ENCODE results near the gene RNASE9.

The RNASE9 gene

DNA sequence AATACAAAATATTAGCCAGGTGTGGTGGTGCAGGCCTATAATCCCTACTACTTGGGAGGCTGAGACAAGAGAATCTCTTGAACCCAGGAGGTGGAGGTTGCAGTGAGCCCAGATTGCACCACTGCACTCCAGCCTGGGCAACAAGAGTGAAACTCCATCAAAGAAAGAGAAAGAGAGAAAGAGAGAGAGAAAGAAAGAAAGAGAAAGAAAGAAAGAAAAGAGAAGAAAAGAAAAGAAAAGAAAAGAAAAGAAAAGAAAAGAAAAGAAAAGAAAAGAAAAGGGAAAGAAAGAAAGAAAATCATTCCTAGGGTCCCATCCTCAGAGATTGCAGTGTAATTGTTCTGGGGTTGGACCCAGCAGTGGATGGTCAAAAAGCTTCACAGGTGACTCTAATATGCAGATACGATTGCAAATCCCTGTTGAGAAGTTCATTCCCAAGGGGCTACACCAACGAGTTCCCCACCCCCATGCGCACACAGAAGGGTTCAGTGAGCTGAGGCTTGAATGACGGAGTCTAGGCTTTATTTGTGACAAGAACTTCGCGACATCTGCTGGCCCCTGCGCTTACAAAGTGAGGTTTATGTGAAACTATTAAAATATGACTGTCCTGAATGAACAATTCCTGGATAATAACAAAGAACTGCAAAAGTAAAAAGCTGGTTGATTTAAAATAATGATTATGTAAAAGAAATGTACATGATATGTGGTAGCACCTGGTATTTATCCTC lies 47.7 kb upstream of the RNASE9 start:
- Histone ChIP-seq H3K27ac (replicated peaks; ENCODE audit: low read length) (no peak overlapping the region), H4K8ac (ENCODE audit: low read depth, low read length) (no peak overlapping the region), H3K4me2 (ENCODE audit: insufficient read depth, low read length, poor library complexity, severe bottlenecking) (no peak overlapping the region), H3K79me1 (ENCODE audit: low read depth, low read length) (no peaks in the 10 kb centered on the region), H3K9ac (ENCODE audit: low read depth, low read length, poor library complexity) (no peak overlapping the region), H2BK12ac (ENCODE audit: low read length) (no peak overlapping the region), H4K91ac (ENCODE audit: low read depth, low read length, poor library complexity) (no peak overlapping the region), H3K4me1 (ENCODE audit: control insufficient read depth in 2 of 2, insufficient read depth in 1 of 2, low read depth in 1 of 2, low read length in 2 of 2) (no peaks in the 10 kb centered on the region), H3K36me3 (replicated peaks in 1 of 2; ENCODE audit: control insufficient read depth in 2 of 2, insufficient read depth in 2 of 2, low read length in 2 of 2) (no peaks in the 10 kb centered on the region), H3K27me3 (ENCODE audit: control insufficient read depth in 3 of 3, insufficient read depth in 3 of 3, low read depth in 1 of 3, low read length in 3 of 3) (peaks cover 0 to 3% (median 3%) of the 10 kb centered on the region in 3 experiments), H2BK15ac (ENCODE audit: low read length) (no peak overlapping the region), H3K14ac (ENCODE audit: low read length) (no peak overlapping the region), H3K9me3 (replicated peaks in 1 of 2; ENCODE audit: control insufficient read depth in 2 of 2, insufficient read depth in 1 of 2, low read depth in 1 of 2, low read length in 2 of 2) (no peaks in the 10 kb centered on the region), H3K23ac (ENCODE audit: low read depth, low read length, poor library complexity) (no peak overlapping the region), H3K18ac (ENCODE audit: low read length) (no peak overlapping the region), H2BK120ac (ENCODE audit: low read depth, low read length) (no peak overlapping the region), H2AFZ (ENCODE audit: low read length) (no peak overlapping the region), H2AK5ac (ENCODE audit: low read depth, low read length) (no peak overlapping the region), H3K4me3 (ENCODE audit: low read length in 2 of 2) (no peak overlapping the region), H3K4ac (ENCODE audit: low read length) (no peak overlapping the region), H2BK5ac (ENCODE audit: low read length) (no peak overlapping the region)
- no CpG with 5 or more reads among the region's 7 CpGs for WGBS, 2 donors (ENCODE audit: extremely low coverage in 2 of 2, insufficient read length in 2 of 2, insufficient replicate concordance in 1 of 2)
- DNase-seq (ENCODE audit: low spot score), result no peak

DNA sequence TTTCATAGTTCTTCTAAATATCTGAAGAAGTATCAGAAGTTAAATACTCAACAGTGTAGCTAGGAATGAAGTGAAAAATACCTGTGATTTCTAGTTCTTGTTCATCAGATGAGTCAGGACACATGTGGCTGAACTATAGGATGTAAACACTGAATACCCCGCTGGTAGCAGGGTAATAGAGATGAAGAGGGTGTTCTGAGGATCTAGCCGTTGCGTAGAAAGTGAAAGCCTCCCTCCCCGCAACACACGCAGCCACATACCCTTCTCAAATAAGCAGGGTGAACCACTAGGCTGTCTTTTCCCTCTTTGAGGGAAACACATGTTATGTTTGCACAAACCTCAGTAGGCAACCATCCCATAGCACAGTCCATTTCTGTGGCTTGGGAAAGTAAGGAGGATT lies 46.8 kb upstream of the RNASE9 start:
- WGBS, 2 donors (ENCODE audit: extremely low coverage in 2 of 2, insufficient read length in 2 of 2, insufficient replicate concordance in 1 of 2), result no CpG with 5 or more reads among the region's 5 CpGs
- H3K27me3 ChIP-seq (ENCODE audit: control insufficient read depth in 3 of 3, insufficient read depth in 3 of 3, low read depth in 1 of 3, low read length in 3 of 3), result peaks cover 0 to 3% (median 3%) of the 10 kb centered on the region in 3 experiments

GRCh38 chr14:20606902-20607242 lies 46.0 kb upstream of the RNASE9 start:
- Histone ChIP-seq H4K8ac (ENCODE audit: low read depth, low read length) (no peak overlapping the region), H3K4me2 (ENCODE audit: insufficient read depth, low read length, poor library complexity, severe bottlenecking) (no peak overlapping the region), H3K4ac (ENCODE audit: low read length) (no peak overlapping the region), H3K4me3 (ENCODE audit: low read length in 2 of 2) (no peak overlapping the region), H2BK5ac (ENCODE audit: low read length) (no peak overlapping the region), H3K9me3 (replicated peaks in 1 of 2; ENCODE audit: control insufficient read depth in 2 of 2, insufficient read depth in 1 of 2, low read depth in 1 of 2, low read length in 2 of 2) (no peaks in the 10 kb centered on the region), H3K14ac (ENCODE audit: low read length) (no peak overlapping the region), H3K27me3 (ENCODE audit: control insufficient read depth in 3 of 3, insufficient read depth in 3 of 3, low read depth in 1 of 3, low read length in 3 of 3) (peaks cover 0 to 3% (median 3%) of the 10 kb centered on the region in 3 experiments), H3K27ac (replicated peaks; ENCODE audit: low read length) (no peak overlapping the region), H3K4me1 (ENCODE audit: control insufficient read depth in 2 of 2, insufficient read depth in 1 of 2, low read depth in 1 of 2, low read length in 2 of 2) (no peaks in the 10 kb centered on the region), H3K18ac (ENCODE audit: low read length) (no peak overlapping the region), H2BK120ac (ENCODE audit: low read depth, low read length) (no peak overlapping the region), H3K9ac (ENCODE audit: low read depth, low read length, poor library complexity) (no peak overlapping the region), H2AK5ac (ENCODE audit: low read depth, low read length) (no peak overlapping the region), H2BK12ac (ENCODE audit: low read length) (no peak overlapping the region), H2BK15ac (ENCODE audit: low read length) (no peak overlapping the region), H4K91ac (ENCODE audit: low read depth, low read length, poor library complexity) (no peak overlapping the region), H3K79me1 (ENCODE audit: low read depth, low read length) (no peaks in the 10 kb centered on the region), H2AFZ (ENCODE audit: low read length) (no peak overlapping the region), H3K23ac (ENCODE audit: low read depth, low read length, poor library complexity) (no peak overlapping the region), H3K36me3 (replicated peaks in 1 of 2; ENCODE audit: control insufficient read depth in 2 of 2, insufficient read depth in 2 of 2, low read length in 2 of 2) (no peaks in the 10 kb centered on the region)
- WGBS, 2 donors (ENCODE audit: extremely low coverage in 2 of 2, insufficient read length in 2 of 2, insufficient replicate concordance in 1 of 2), result no CpG with 5 or more reads among the region's 2 CpGs
- DNase-seq (ENCODE audit: low spot score), result no peak

More for the DNA sequence above, 46.8 kb upstream of the RNASE9 start:
- Histone ChIP-seq H3K14ac (ENCODE audit: low read length) (no peak overlapping the region), H2BK15ac (ENCODE audit: low read length) (no peak overlapping the region), H3K9me3 (replicated peaks in 1 of 2; ENCODE audit: control insufficient read depth in 2 of 2, insufficient read depth in 1 of 2, low read depth in 1 of 2, low read length in 2 of 2) (no peaks in the 10 kb centered on the region), H3K9ac (ENCODE audit: low read depth, low read length, poor library complexity) (no peak overlapping the region), H3K36me3 (replicated peaks in 1 of 2; ENCODE audit: control insufficient read depth in 2 of 2, insufficient read depth in 2 of 2, low read length in 2 of 2) (no peaks in the 10 kb centered on the region), H2AK5ac (ENCODE audit: low read depth, low read length) (no peak overlapping the region), H2BK12ac (ENCODE audit: low read length) (no peak overlapping the region), H3K27ac (replicated peaks; ENCODE audit: low read length) (no peak overlapping the region), H3K4me1 (ENCODE audit: control insufficient read depth in 2 of 2, insufficient read depth in 1 of 2, low read depth in 1 of 2, low read length in 2 of 2) (no peaks in the 10 kb centered on the region), H3K79me1 (ENCODE audit: low read depth, low read length) (no peaks in the 10 kb centered on the region), H3K18ac (ENCODE audit: low read length) (no peak overlapping the region), H3K4me2 (ENCODE audit: insufficient read depth, low read length, poor library complexity, severe bottlenecking) (no peak overlapping the region), H3K23ac (ENCODE audit: low read depth, low read length, poor library complexity) (no peak overlapping the region), H3K4ac (ENCODE audit: low read length) (no peak overlapping the region), H2AFZ (ENCODE audit: low read length) (no peak overlapping the region), H4K8ac (ENCODE audit: low read depth, low read length) (no peak overlapping the region), H4K91ac (ENCODE audit: low read depth, low read length, poor library complexity) (no peak overlapping the region), H2BK5ac (ENCODE audit: low read length) (no peak overlapping the region), H2BK120ac (ENCODE audit: low read depth, low read length) (no peak overlapping the region), H3K4me3 (ENCODE audit: low read length in 2 of 2) (no peak overlapping the region)
- no peak for DNase-seq (ENCODE audit: low spot score)

- Histone ChIP-seq H3K14ac (ENCODE audit: low read length) (no peak overlapping the region), H3K79me1 (ENCODE audit: low read depth, low read length) (no peaks in the 10 kb centered on the region), H3K23ac (ENCODE audit: low read depth, low read length, poor library complexity) (no peak overlapping the region), H3K4me2 (ENCODE audit: insufficient read depth, low read length, poor library complexity, severe bottlenecking) (peak overlapping the region; percentile 13), H2AK5ac (ENCODE audit: low read depth, low read length) (no peak overlapping the region), H3K9ac (ENCODE audit: low read depth, low read length, poor library complexity) (no peak overlapping the region), H3K9me3 (replicated peaks in 1 of 2; ENCODE audit: control insufficient read depth in 2 of 2, insufficient read depth in 1 of 2, low read depth in 1 of 2, low read length in 2 of 2) (no peaks in the 10 kb centered on the region), H4K91ac (ENCODE audit: low read depth, low read length, poor library complexity) (no peak overlapping the region), H3K18ac (ENCODE audit: low read length) (no peak overlapping the region), H3K4me3 (ENCODE audit: low read length in 2 of 2) (no peak overlapping the region), H3K27ac (replicated peaks; ENCODE audit: low read length) (no peak overlapping the region), H2AFZ (ENCODE audit: low read length) (no peak overlapping the region), H3K36me3 (replicated peaks in 1 of 2; ENCODE audit: control insufficient read depth in 2 of 2, insufficient read depth in 2 of 2, low read length in 2 of 2) (no peaks in the 10 kb centered on the region), H3K27me3 (ENCODE audit: control insufficient read depth in 3 of 3, insufficient read depth in 3 of 3, low read depth in 1 of 3, low read length in 3 of 3) (peaks cover 0 to 3% (median 0%) of the 10 kb centered on the region in 3 experiments), H2BK5ac (ENCODE audit: low read length) (no peak overlapping the region), H3K4me1 (ENCODE audit: control insufficient read depth in 2 of 2, insufficient read depth in 1 of 2, low read depth in 1 of 2, low read length in 2 of 2) (no peaks in the 10 kb centered on the region), H2BK12ac (ENCODE audit: low read length) (no peak overlapping the region), H2BK15ac (ENCODE audit: low read length) (no peak overlapping the region), H4K8ac (ENCODE audit: low read depth, low read length) (no peak overlapping the region), H3K4ac (ENCODE audit: low read length) (no peak overlapping the region), H2BK120ac (ENCODE audit: low read depth, low read length) (no peak overlapping the region)
- DNase-seq (ENCODE audit: low spot score), result no peak
- WGBS, 2 donors (ENCODE audit: extremely low coverage in 2 of 2, insufficient read length in 2 of 2, insufficient replicate concordance in 1 of 2), result no CpG with 5 or more reads among the region's 8 CpGs
Measured at GRCh38 chr14:20606190-20606901, 45.5 kb upstream of the RNASE9 start.
